K562 (cell line): ENCODE results near the gene ADGRB3. TPM values are rescaled to one million over a fixed set of nuclear protein-coding genes. Genes with fewer than 3 reads are reported as not detected.

Experiments used
- CTBP1 ChIP-seq: fragments of 450-650 bp; IDR thresholded peaks from 2 replicates; pipeline ENCODE4 v1.6.1; 2016; ENCODE audit warnings: borderline replicate concordance
- ELF2 ChIP-seq: fragments of 250-450 bp; sonication (Bioruptor Pico); IDR thresholded peaks from 2 replicates; pipeline ENCODE4 v1.5.0; 2021; ENCODE audit warnings: mild to moderate bottlenecking
- MAZ ChIP-seq, 2 experiments: fragments of 450-650 bp in 1 of 2; sonication (generic) in 1 of 2; formaldehyde crosslinking; IDR thresholded peaks in 1 of 2; conservative IDR thresholded peaks in 1 of 2; 2 replicates each; pipeline versions ENCODE4 v1.4.0 to v1.5.0; 2020; ENCODE audit warnings: mild to moderate bottlenecking in 1 of 2, missing genetic modification reagents in 1 of 2
- polyA plus RNA-seq, 8 experiments: library from polyadenylated mRNA; depleted of rRNA in 4 of 8; stranded (reverse) in 5 of 8; unstranded in 3 of 8; fragments of >200 nt; fragmentation: Nextera tagmentation in 2 of 8; fragmentation: Illumina TruSeq in 1 of 8; extraction: Ambion mirVana in 2 of 8; extraction: Trizol in 1 of 8; gene quantifications; 2 replicates each; pipeline versions ENCODE4 v1.2.1 to v1.2.3, GENCODE V29; 2011 to 2014; ENCODE audit warnings: inconsistent platforms in 1 of 8, missing spikeins in 1 of 8
- total RNA-seq, 7 experiments: library from RNA; depleted of rRNA in 6 of 7; stranded (reverse); fragments of >200 nt in 6 of 7; fragmentation: Illumina TruSeq in 2 of 7; extraction: Trizol in 2 of 7; gene quantifications; 2 replicates each; pipeline versions ENCODE4 v1.2.1 to v1.2.3, GENCODE V29; 2011 to 2021; ENCODE audit warnings: low replicate concordance in 1 of 7
- TF ChIP-seq, protein P1 (sequence below): fragments of 450-650 bp; IDR thresholded peaks from 2 replicates; pipeline ENCODE4 v1.6.1; 2016; ENCODE audit warnings: mild to moderate bottlenecking, moderate library complexity

The ADGRB3 gene
- total and polyA plus RNA-seq, 9 of the 15 experiments (the other 6 are each of a cell fraction or from before 2014, with no cell fraction given), result 0.90 to 7.8 (median 2.4) TPM

DNA sequence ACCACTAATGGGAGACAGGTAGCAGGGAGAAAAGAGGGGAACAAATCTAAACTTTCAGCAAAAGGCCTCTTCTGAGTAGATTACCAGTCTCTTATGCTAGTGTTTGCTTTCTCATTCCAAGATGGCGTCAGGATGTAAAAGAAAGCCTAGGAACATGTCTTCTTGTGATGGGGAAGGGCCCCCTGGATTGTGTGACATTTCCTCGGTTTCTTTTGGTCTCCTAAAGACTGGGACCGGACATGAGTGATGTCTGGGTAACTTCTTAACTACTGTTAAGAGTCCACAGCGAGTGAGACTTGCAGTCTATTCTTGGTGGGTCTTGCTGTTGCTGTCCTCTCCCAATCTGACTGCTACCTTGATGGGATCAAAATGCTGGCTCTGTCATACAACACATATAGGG lies 60.3 kb downstream of the ADGRB3 start (continued):
- TF ChIP-seq MAZ (CRISPR knock-in tag; conservative IDR thresholded peaks at IDR 0.05 in 1 of 2, IDR thresholded peaks at IDR 0.05 in 1 of 2), result no peak
- TF ChIP-seq ELF2, result no peak
- peak; percentile 49; the same call in 1 of the 2 replicates for TF ChIP-seq CTBP1
- TF ChIP-seq, protein P1, sequence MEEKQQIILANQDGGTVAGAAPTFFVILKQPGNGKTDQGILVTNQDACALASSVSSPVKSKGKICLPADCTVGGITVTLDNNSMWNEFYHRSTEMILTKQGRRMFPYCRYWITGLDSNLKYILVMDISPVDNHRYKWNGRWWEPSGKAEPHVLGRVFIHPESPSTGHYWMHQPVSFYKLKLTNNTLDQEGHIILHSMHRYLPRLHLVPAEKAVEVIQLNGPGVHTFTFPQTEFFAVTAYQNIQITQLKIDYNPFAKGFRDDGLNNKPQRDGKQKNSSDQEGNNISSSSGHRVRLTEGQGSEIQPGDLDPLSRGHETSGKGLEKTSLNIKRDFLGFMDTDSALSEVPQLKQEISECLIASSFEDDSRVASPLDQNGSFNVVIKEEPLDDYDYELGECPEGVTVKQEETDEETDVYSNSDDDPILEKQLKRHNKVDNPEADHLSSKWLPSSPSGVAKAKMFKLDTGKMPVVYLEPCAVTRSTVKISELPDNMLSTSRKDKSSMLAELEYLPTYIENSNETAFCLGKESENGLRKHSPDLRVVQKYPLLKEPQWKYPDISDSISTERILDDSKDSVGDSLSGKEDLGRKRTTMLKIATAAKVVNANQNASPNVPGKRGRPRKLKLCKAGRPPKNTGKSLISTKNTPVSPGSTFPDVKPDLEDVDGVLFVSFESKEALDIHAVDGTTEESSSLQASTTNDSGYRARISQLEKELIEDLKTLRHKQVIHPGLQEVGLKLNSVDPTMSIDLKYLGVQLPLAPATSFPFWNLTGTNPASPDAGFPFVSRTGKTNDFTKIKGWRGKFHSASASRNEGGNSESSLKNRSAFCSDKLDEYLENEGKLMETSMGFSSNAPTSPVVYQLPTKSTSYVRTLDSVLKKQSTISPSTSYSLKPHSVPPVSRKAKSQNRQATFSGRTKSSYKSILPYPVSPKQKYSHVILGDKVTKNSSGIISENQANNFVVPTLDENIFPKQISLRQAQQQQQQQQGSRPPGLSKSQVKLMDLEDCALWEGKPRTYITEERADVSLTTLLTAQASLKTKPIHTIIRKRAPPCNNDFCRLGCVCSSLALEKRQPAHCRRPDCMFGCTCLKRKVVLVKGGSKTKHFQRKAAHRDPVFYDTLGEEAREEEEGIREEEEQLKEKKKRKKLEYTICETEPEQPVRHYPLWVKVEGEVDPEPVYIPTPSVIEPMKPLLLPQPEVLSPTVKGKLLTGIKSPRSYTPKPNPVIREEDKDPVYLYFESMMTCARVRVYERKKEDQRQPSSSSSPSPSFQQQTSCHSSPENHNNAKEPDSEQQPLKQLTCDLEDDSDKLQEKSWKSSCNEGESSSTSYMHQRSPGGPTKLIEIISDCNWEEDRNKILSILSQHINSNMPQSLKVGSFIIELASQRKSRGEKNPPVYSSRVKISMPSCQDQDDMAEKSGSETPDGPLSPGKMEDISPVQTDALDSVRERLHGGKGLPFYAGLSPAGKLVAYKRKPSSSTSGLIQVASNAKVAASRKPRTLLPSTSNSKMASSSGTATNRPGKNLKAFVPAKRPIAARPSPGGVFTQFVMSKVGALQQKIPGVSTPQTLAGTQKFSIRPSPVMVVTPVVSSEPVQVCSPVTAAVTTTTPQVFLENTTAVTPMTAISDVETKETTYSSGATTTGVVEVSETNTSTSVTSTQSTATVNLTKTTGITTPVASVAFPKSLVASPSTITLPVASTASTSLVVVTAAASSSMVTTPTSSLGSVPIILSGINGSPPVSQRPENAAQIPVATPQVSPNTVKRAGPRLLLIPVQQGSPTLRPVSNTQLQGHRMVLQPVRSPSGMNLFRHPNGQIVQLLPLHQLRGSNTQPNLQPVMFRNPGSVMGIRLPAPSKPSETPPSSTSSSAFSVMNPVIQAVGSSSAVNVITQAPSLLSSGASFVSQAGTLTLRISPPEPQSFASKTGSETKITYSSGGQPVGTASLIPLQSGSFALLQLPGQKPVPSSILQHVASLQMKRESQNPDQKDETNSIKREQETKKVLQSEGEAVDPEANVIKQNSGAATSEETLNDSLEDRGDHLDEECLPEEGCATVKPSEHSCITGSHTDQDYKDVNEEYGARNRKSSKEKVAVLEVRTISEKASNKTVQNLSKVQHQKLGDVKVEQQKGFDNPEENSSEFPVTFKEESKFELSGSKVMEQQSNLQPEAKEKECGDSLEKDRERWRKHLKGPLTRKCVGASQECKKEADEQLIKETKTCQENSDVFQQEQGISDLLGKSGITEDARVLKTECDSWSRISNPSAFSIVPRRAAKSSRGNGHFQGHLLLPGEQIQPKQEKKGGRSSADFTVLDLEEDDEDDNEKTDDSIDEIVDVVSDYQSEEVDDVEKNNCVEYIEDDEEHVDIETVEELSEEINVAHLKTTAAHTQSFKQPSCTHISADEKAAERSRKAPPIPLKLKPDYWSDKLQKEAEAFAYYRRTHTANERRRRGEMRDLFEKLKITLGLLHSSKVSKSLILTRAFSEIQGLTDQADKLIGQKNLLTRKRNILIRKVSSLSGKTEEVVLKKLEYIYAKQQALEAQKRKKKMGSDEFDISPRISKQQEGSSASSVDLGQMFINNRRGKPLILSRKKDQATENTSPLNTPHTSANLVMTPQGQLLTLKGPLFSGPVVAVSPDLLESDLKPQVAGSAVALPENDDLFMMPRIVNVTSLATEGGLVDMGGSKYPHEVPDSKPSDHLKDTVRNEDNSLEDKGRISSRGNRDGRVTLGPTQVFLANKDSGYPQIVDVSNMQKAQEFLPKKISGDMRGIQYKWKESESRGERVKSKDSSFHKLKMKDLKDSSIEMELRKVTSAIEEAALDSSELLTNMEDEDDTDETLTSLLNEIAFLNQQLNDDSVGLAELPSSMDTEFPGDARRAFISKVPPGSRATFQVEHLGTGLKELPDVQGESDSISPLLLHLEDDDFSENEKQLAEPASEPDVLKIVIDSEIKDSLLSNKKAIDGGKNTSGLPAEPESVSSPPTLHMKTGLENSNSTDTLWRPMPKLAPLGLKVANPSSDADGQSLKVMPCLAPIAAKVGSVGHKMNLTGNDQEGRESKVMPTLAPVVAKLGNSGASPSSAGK, result no peak
